Naive thymus-derived CD4-positive, alpha-beta T cell (primary cell): ENCODE results near the gene HOXD4. TPM values are rescaled to one million over a fixed set of nuclear protein-coding genes. Genes with fewer than 3 reads are reported as not detected.
A peak's percentile ranks its signal among the peaks of the same experiment; 100 is the strongest.

Source experiments
- ATAC-seq: fragments of 150-1000 bp; cut with Tn5 transposase; 2 replicates; pipeline ENCODE4 v1.10.0; 2021; ENCODE audit warnings: mild to moderate bottlenecking, moderate library complexity
- CTCF ChIA-PET: fragments of 350-600 bp; sonication (Branson Sonifier 250); formaldehyde crosslinking; loops from one replicate; lab custom pipeline; 2021; ENCODE audit warnings: antibody characterized with exemption; lab: Charles Lee
- POLR2A ChIA-PET: fragments of 350-600 bp; sonication (Branson Sonifier 250); formaldehyde crosslinking; loops from one replicate; lab custom pipeline; 2021; ENCODE audit warnings: antibody characterized with exemption, inconsistent platforms; lab: Charles Lee
- DNase-seq, 9 donors: peaks; one replicate each; pipeline versions ENCODE4 v3.0.0 to v3.0.0-alpha.2; 2020 to 2022; ENCODE audit warnings: mixed read lengths in 1 of 9
- H3K27ac ChIP-seq: one replicate; pipeline ENCODE4 v1.7.0; 2013; ENCODE audit warnings: mild to moderate bottlenecking, low read depth, low read length, moderate library complexity
- H3K27me3 ChIP-seq, 2 donors: one replicate each; pipeline ENCODE4 v1.7.0; 2013; ENCODE audit warnings: low read length in 2 of 2, mild to moderate bottlenecking in 2 of 2, moderate library complexity in 2 of 2; ENCODE audit not compliant: control insufficient read depth in 2 of 2, insufficient read depth in 2 of 2
- H3K36me3 ChIP-seq, 3 experiments: 1 replicate in 2 of 3; 2 replicates in 1 of 3; pipeline ENCODE4 v1.7.0; 2013; ENCODE audit warnings: low read length in 3 of 3, mild to moderate bottlenecking in 3 of 3, moderate library complexity in 1 of 3; ENCODE audit not compliant: insufficient read depth in 3 of 3, control insufficient read depth in 2 of 3
- H3K4me1 ChIP-seq, 2 donors: one replicate each; pipeline ENCODE4 v1.7.0; 2013; ENCODE audit warnings: low read length in 2 of 2, mild to moderate bottlenecking in 2 of 2, moderate library complexity in 1 of 2; ENCODE audit not compliant: control insufficient read depth in 2 of 2, insufficient read depth in 2 of 2
- H3K4me3 ChIP-seq: 2 replicates; pipeline ENCODE4 v1.7.0; 2013; ENCODE audit warnings: mild to moderate bottlenecking, low read length
- H3K9me3 ChIP-seq, 3 experiments: 1 replicate in 2 of 3; 2 replicates in 1 of 3; pipeline ENCODE4 v1.7.0; 2013; ENCODE audit warnings: low read length in 3 of 3; ENCODE audit not compliant: control insufficient read depth in 2 of 3
- H3K27ac Mint-ChIP-seq, 9 donors: one replicate each; pipeline ENCODE4 v1.8.0; 2020 to 2022; ENCODE audit warnings: mixed read lengths in 9 of 9, mild to moderate bottlenecking in 8 of 9, moderate library complexity in 5 of 9, inconsistent platforms in 2 of 9
- H3K27me3 Mint-ChIP-seq, 5 donors: one replicate each; pipeline ENCODE4 v1.8.0; 2021 to 2022; ENCODE audit warnings: mixed read lengths in 5 of 5, mild to moderate bottlenecking in 1 of 5
- H3K36me3 Mint-ChIP-seq, 5 donors: one replicate each; pipeline ENCODE4 v1.8.0; 2020 to 2022; ENCODE audit warnings: mixed read lengths in 5 of 5, mild to moderate bottlenecking in 3 of 5, inconsistent platforms in 1 of 5
- H3K4me1 Mint-ChIP-seq, 7 donors: one replicate each; pipeline ENCODE4 v1.8.0; 2020 to 2022; ENCODE audit warnings: mixed read lengths in 7 of 7, mild to moderate bottlenecking in 3 of 7, inconsistent platforms in 1 of 7
- H3K4me3 Mint-ChIP-seq, 10 donors: one replicate each; pipeline ENCODE4 v1.8.0; 2020 to 2022; ENCODE audit warnings: mild to moderate bottlenecking in 10 of 10, mixed read lengths in 10 of 10, moderate library complexity in 6 of 10, inconsistent platforms in 2 of 10
- H3K9me3 Mint-ChIP-seq, 11 donors: one replicate each; pipeline ENCODE4 v1.8.0; 2020 to 2022; ENCODE audit warnings: mixed read lengths in 11 of 11, mild to moderate bottlenecking in 4 of 11, inconsistent platforms in 1 of 11, moderate library complexity in 1 of 11
- intact Hi-C, 2 donors: fragments of 100-400 bp; cut with micrococcal nuclease; formaldehyde crosslinking; loops; one replicate each; pipeline ENCODE4 v1.15.1; 2023
- polyA plus RNA-seq, 2 donors: library from polyadenylated mRNA; unstranded; fragments of 300-500 nt; fragmentation: Illumina TruSeq; gene quantifications; one replicate each; pipeline ENCODE4 v1.2.3, GENCODE V29; 2021
- total RNA-seq, 6 experiments: library from RNA in 5 of 6; stranded (reverse) in 5 of 6; gene quantifications; 1 replicate in 5 of 6; 2 replicates in 1 of 6; pipeline ENCODE4 v1.2.3 and lab custom pipeline; 2021 to 2026

The HOXD4 gene
- total and polyA plus RNA-seq, 7 experiments from 2014 or later = not detected

DNA sequence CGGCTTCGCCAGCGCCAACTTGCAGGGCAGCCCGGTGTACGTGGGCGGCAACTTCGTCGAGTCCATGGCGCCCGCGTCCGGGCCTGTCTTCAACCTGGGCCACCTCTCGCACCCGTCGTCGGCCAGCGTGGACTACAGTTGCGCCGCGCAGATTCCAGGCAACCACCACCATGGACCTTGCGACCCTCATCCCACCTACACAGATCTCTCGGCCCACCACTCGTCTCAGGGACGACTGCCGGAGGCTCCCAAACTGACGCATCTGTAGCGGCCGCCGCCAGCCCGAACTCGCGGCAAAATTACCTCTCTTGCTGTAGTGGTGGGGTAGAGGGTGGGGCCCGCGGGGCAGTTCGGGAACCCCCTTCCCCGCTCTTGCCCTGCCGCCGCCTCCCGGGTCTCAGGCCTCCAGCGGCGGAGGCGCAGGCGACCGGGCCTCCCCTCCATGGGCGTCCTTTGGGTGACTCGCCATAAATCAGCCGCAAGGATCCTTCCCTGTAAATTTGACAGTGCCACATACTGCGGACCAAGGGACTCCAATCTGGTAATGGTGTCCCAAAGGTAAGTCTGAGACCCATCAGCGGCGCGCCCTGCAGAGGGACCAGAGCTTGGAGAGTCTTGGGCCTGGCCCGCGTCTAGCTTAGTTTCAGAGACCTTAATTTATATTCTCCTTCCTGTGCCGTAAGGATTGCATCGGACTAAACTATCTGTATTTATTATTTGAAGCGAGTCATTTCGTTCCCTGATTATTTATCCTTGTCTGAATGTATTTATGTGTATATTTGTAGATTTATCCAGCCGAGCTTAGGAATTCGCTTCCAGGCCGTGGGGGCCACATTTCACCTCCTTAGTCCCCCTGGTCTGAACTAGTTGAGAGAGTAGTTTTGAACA lies 20.9 kb downstream of the HOXD4 start:
- Histone ChIP-seq H3K27ac (no peak overlapping the region), H3K4me3 (no peak overlapping the region), H3K27me3 (peaks cover 17 to 52% of the 10 kb centered on the region in 2 donors), H3K9me3 (no peaks in the 10 kb centered on the region), H3K36me3 (no peaks in the 10 kb centered on the region), H3K4me1 (no peaks in the 10 kb centered on the region)
- CTCF ChIA-PET = no interaction called here
- POLR2A ChIA-PET = no interaction called here
- H3K27me3 Mint-ChIP-seq = peaks cover 82 to 97% (median 87%) of the 10 kb centered on the region in 5 donors
- DNase-seq = no peak
- H3K9me3 Mint-ChIP-seq = peaks cover 0 to 23% (median 4%) of the 10 kb centered on the region in 11 donors
- no peak for ATAC-seq
- H3K27ac Mint-ChIP-seq = peak overlapping the region in 1 of 9 donors; percentile 46
- peak overlapping the region in 6 of 10 donors; percentile 18 to 69 (median 28) for H3K4me3 Mint-ChIP-seq
- peaks cover 0 to 34% (median 17%) of the 10 kb centered on the region in 7 donors for H3K4me1 Mint-ChIP-seq
- H3K36me3 Mint-ChIP-seq = peaks cover 0 to 4% (median 0%) of the 10 kb centered on the region in 5 donors
- intact Hi-C loops = loop anchor here in 1 of 2 donors (2.0 kb wide), 1 partner anchor 15 kb away; no protein-coding TSS in a partner anchor

DNA sequence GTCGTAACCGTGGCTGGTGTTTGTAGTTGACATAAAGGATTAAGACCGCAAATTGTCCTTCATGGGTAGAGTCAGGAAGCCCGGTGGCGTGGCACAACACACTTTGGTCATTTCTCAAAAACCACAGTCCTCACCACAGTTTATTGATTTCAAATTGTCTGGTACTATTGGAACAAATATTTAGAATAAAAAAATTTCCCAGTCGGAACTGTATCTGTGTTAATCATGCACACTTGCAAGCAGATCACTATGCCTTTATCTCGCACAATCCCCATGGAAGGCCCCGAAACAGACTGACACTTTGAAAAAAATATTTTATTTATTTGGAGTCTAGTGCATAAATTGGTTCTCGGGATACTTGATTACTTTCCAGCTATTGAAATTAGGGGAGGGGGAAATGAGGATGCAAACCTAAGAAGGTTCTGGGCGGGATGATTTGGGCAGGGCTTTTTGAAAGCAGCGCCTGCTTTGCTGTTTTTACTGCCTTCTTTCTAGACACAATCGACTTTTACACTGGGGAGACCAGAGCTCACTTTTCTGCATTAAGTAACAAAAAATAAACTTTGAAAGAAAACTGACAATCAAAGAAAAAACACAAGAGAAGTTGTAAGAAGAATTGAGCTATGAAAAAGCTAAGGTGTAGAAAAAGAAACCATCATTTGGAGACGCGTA lies 21.7 kb downstream of the HOXD4 start:
- ATAC-seq = no peak
- H3K27me3 Mint-ChIP-seq = peaks cover 82 to 97% (median 84%) of the 10 kb centered on the region in 5 donors
- H3K4me1 Mint-ChIP-seq = peaks cover 0 to 39% (median 20%) of the 10 kb centered on the region in 7 donors
- Histone ChIP-seq H3K4me1 (no peaks in the 10 kb centered on the region), H3K27me3 (peaks cover 17 to 58% of the 10 kb centered on the region in 2 donors), H3K27ac (no peak overlapping the region), H3K9me3 (no peaks in the 10 kb centered on the region), H3K4me3 (no peak overlapping the region), H3K36me3 (no peaks in the 10 kb centered on the region)
- intact Hi-C loops = loop anchor here in 1 of 2 donors (2.0 kb wide), 1 partner anchor 14 kb away; no protein-coding TSS in a partner anchor
- H3K4me3 Mint-ChIP-seq = peak overlapping the region in 4 of 10 donors; percentile 17 to 28 (median 21)
- ChIA-PET CTCF (no interaction called here), POLR2A (no interaction called here)
- peaks cover 0 to 4% (median 0%) of the 10 kb centered on the region in 5 donors for H3K36me3 Mint-ChIP-seq
- no peak overlapping the region for H3K27ac Mint-ChIP-seq
- H3K9me3 Mint-ChIP-seq = peaks cover 0 to 16% (median 4%) of the 10 kb centered on the region in 11 donors
- no peak for DNase-seq

DNA sequence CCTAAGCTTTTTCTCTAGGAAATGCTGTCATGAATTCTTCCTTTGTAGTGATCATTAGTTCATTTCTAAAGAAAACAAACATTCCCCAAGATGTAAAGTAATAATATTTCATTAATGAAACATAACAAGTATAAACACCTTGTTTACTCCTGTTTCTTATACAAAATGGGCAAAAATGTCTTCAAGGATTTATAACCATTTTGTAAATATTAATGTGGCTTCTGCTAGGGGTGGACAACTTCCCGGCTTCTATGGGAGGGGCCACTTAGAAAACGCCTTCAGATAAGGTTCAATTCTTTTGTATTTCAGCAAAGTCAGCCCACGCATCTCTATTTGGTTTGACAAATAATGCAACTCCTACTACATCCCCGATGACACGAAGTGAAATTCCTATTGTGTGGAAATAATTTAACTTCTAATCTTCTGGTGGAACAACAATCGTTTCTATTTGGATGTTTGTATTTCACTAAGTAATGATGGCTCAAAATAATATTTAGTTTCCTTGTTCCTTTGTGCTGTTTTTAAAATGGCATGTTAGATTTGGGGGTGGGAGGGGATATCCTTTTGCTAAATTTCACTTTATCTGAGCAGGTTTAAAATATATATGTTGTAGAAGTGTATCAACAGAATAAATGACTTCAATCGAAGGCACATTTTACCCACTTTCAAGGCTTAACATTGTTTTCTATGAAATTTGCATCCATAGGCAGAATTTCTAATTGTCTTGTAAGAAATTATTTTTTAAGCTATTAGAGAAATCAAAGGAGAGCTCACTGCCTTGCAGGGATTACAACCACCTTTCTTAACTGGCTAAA lies 22.4 kb downstream of the HOXD4 start:
- H3K4me1 Mint-ChIP-seq = peaks cover 0 to 39% (median 20%) of the 10 kb centered on the region in 7 donors
- Histone ChIP-seq H3K27me3 (peaks cover 17 to 58% of the 10 kb centered on the region in 2 donors), H3K36me3 (no peaks in the 10 kb centered on the region), H3K27ac (no peak overlapping the region), H3K9me3 (no peaks in the 10 kb centered on the region), H3K4me3 (no peak overlapping the region), H3K4me1 (no peaks in the 10 kb centered on the region)
- peaks cover 0 to 16% (median 4%) of the 10 kb centered on the region in 11 donors for H3K9me3 Mint-ChIP-seq
- intact Hi-C loops = loop anchor here in 1 of 2 donors (2.0 kb wide), 1 partner anchor 13 kb away; no protein-coding TSS in a partner anchor
- ChIA-PET CTCF (no interaction called here), POLR2A (no interaction called here)
- no peak overlapping the region for H3K27ac Mint-ChIP-seq
- ATAC-seq (no peak), DNase-seq (no peak)
- H3K36me3 Mint-ChIP-seq = peaks cover 0 to 4% (median 0%) of the 10 kb centered on the region in 5 donors
- H3K27me3 Mint-ChIP-seq = peaks cover 80 to 94% (median 84%) of the 10 kb centered on the region in 5 donors
- peak overlapping the region in 2 of 10 donors; percentile 28 to 39 for H3K4me3 Mint-ChIP-seq

DNA sequence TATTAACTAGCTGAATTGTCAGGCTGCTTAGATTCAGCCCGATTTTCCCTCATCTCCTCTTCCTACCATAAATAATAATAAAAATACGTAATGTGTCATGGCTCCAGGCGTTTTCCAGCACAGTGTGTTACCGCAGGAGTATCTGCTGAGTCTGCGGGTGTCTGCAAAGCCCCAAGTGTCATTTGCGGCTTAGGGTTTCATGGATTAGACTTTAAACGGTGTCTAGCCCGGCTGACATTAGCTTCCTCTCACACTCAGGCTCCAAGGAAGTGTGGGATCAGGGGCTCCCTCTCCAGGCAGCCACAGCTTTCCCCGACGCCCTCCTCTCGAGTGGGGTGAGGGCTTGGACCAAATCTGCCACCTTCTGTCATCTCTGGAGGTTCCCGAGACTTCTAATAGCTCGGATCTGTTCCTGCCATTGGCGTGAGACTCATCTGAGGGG lies 23.1 kb downstream of the HOXD4 start:
- Mint-ChIP-seq H3K27ac (no peak overlapping the region), H3K4me3 (peak overlapping the region in 1 of 10 donors; percentile 72), H3K9me3 (peaks cover 0 to 16% (median 4%) of the 10 kb centered on the region in 11 donors), H3K27me3 (peaks cover 84 to 94% (median 89%) of the 10 kb centered on the region in 5 donors), H3K4me1 (peaks cover 0 to 39% (median 20%) of the 10 kb centered on the region in 7 donors), H3K36me3 (peaks cover 0 to 6% (median 0%) of the 10 kb centered on the region in 5 donors)
- Histone ChIP-seq H3K4me1 (no peaks in the 10 kb centered on the region), H3K27ac (no peak overlapping the region), H3K9me3 (no peaks in the 10 kb centered on the region), H3K27me3 (peaks cover 20 to 61% of the 10 kb centered on the region in 2 donors), H3K4me3 (no peak overlapping the region), H3K36me3 (no peaks in the 10 kb centered on the region)
- ATAC-seq = no peak
- intact Hi-C loops = no loop called here
- ChIA-PET POLR2A (no interaction called here), CTCF (no interaction called here)
- DNase-seq = no peak

DNA sequence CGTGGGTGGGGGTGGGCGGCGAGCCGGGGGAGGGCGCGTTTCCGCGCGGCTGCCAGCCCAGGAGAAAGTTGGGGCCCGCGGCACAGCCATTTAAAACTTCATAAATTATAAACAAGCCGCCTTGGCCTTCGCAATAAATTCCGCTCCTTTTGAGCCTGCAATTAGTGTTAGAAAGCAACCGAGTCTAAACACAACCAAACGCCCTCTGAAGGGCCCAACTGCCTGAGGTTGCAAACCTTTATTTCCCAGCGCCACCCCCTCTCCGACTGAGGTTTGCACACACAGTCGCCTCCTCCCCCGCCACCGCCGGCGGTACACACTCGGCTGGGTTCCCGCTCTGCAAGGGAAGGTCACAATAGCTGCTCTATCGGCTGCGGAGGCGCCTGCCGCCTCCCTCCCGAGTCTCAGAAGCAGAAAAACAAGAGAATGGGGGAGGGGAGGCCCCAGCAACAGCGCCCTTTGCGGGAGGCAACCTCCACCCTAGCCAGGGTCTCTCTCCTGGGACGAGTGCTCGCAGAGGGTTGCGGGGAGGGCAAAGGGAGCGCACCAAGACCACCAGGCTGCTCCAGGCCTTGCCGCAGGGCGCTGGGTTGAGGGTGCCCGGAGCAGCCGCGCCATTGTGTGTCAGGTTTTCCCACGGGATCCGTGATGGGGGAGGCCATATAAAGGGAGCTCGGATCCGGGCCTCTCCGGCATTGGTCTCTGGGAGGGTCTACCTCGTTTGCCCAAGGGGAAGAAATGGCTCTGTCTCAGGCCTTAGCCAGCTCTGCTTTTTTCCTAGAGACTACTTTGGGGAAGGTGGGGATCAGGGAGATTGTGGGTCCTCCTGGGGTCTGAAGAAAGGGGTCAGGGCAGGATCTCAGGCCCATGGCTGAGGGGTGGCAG lies 23.7 kb downstream of the HOXD4 start:
- DNase-seq = no peak
- Mint-ChIP-seq H3K27ac (no peak overlapping the region), H3K4me3 (peak overlapping the region in 6 of 10 donors; percentile 12 to 72 (median 32)), H3K36me3 (peaks cover 0 to 10% (median 0%) of the 10 kb centered on the region in 5 donors), H3K9me3 (peaks cover 0 to 16% (median 2%) of the 10 kb centered on the region in 11 donors), H3K4me1 (peaks cover 0 to 39% (median 20%) of the 10 kb centered on the region in 7 donors), H3K27me3 (peaks cover 84 to 94% (median 89%) of the 10 kb centered on the region in 5 donors)
- Histone ChIP-seq H3K9me3 (no peaks in the 10 kb centered on the region), H3K36me3 (no peaks in the 10 kb centered on the region), H3K27me3 (peaks cover 22 to 58% of the 10 kb centered on the region in 2 donors), H3K4me3 (no peak overlapping the region), H3K27ac (no peak overlapping the region), H3K4me1 (no peaks in the 10 kb centered on the region)
- intact Hi-C loops = no loop called here
- CTCF ChIA-PET = no interaction called here
- ATAC-seq = no peak
- POLR2A ChIA-PET = no interaction called here
